ENCODE data around the gene MGAT5. TPM values are rescaled to one million over a fixed set of nuclear protein-coding genes. Genes with fewer than 3 reads are reported as not detected.

MGAT5 gene
- total RNA-seq, 1 experiment from 2014 or later = 34.0 TPM

- H3K9me3 ChIP-seq (ENCODE audit: control insufficient read depth in 1 of 2, insufficient read depth in 1 of 2, low read depth in 1 of 2, low read length in 2 of 2) = peaks cover 0 to 5% of the 10 kb centered on the region in 2 experiments; a peak in 1 of 4 replicates
- no peaks in the 10 kb centered on the region for H4K20me1 ChIP-seq (ENCODE audit: insufficient read depth)
- intact Hi-C loops (cut with micrococcal nuclease) = no loop called here
- H3K4me2 ChIP-seq (ENCODE audit: low read length) = no peak overlapping the region
- H3K4me1 ChIP-seq (ENCODE audit: control insufficient read depth in 1 of 2, insufficient read depth in 2 of 2, low read length in 2 of 2) = peaks cover 0 to 3% of the 10 kb centered on the region in 2 experiments; a peak in 1 of 4 replicates
- H3K9ac ChIP-seq (ENCODE audit: low read length) = no peak overlapping the region
- no peak overlapping the region for H2AFZ ChIP-seq (ENCODE audit: low read depth, low read length, poor library complexity, severe bottlenecking)
- RAD21 ChIA-PET (ENCODE audit: low non-redundant PET in 1 of 2, low total read pairs in 2 of 2, uncharacterized antibody in 2 of 2, unreplicated experiment in 2 of 2) = no interaction called here
- H3K27me3 ChIP-seq (ENCODE audit: insufficient read depth, low read length) = no peaks in the 10 kb centered on the region
- no peak for ATAC-seq
- H3K9me2 ChIP-seq (ENCODE audit: insufficient read depth) = no peaks in the 10 kb centered on the region
- CTCF ChIA-PET = no interaction called here
- H3K27ac ChIP-seq (ENCODE audit: low read depth, low read length) = no peak overlapping the region
- BruUV-seq (replicated peaks) = no TSS peak
- POLR2A ChIA-PET = no interaction called here
- no peak for TF ChIP-seq CTCF (IDR thresholded peaks at IDR 0.05 in 2 of 3, conservative IDR thresholded peaks at IDR 0.05 in 1 of 3; ENCODE audit: borderline replicate concordance in 1 of 3, insufficient read depth in 1 of 3, low read depth in 2 of 3, low read length in 2 of 3)
- no peak for TF ChIP-seq SP1 (IDR thresholded peaks at IDR 0.05; ENCODE audit: low read depth)
- no peak for TF ChIP-seq EZH2 (IDR thresholded peaks at IDR 0.05)
- no peak for TF ChIP-seq ZNF274 (IDR thresholded peaks at IDR 0.05; ENCODE audit: low read depth, low read length)
- no peak for TF ChIP-seq ZFX (IDR thresholded peaks at IDR 0.05)
- TF ChIP-seq ZBTB33 (IDR thresholded peaks at IDR 0.05; ENCODE audit: extremely low read depth, insufficient replicate concordance, low read length) = no peak
- TF ChIP-seq ATF3 (IDR thresholded peaks at IDR 0.05) = no peak
- TF ChIP-seq CBX3 (IDR thresholded peaks at IDR 0.05; ENCODE audit: low read depth) = no peak
- no peak for TF ChIP-seq CEBPB (IDR thresholded peaks at IDR 0.05; ENCODE audit: low read depth)
- TF ChIP-seq EGR1 (IDR thresholded peaks at IDR 0.05; ENCODE audit: low read depth) = no peak
- TF ChIP-seq ELF1 (IDR thresholded peaks at IDR 0.05; ENCODE audit: borderline replicate concordance, low read depth) = no peak
- H3K79me2 ChIP-seq (ENCODE audit: insufficient read depth, low read length) = no peaks in the 10 kb centered on the region
- H3K4me3 ChIP-seq (replicated peaks in 1 of 2; ENCODE audit: low read depth in 1 of 2, low read length in 2 of 2) = no peak overlapping the region
- no peaks in the 10 kb centered on the region for H3K36me3 ChIP-seq (ENCODE audit: control insufficient read depth in 1 of 2, insufficient read depth in 2 of 2, low read length in 2 of 2)
- DNase-seq (ENCODE audit: low read depth, low spot score) = no peak
Observed at GRCh38 chr2:134226601-134227000, 27.3 kb upstream of the MGAT5 start.

Measured in HCT116 (cell line).